ENCODE data around the gene SIPA1L2.

DNA sequence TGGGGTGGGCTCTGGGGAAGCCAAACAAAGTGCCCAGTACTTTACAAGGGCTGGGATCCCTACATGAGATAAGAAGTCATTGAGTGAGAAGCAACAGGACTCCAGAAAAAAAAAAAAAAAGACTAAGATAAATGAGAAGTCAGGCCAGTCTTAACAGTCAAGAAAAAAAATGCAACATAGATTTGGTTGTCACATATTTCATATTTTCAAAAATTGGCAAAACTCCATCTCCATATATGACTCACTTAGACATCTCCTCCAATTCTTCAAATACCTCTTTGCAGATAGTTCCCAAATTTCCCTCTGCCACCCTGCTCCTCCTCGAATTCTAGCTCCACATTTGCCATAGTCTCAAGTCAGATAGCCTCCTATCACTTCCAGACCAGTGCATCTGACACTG lies 20.9 kb upstream of the SIPA1L2 start:
- TF ChIP-seq TAF1 (IDR thresholded peaks at IDR 0.05; ENCODE audit: low read depth, low read length) (no peak), POLR2AphosphoS5 (IDR thresholded peaks at IDR 0.05; ENCODE audit: low read depth, low read length) (no peak), POLR2A (IDR thresholded peaks at IDR 0.05; ENCODE audit: low read depth, low read length) (no peak)

All from GM12891 (cell line).